ENCODE results near the gene GREB1L.

DNA sequence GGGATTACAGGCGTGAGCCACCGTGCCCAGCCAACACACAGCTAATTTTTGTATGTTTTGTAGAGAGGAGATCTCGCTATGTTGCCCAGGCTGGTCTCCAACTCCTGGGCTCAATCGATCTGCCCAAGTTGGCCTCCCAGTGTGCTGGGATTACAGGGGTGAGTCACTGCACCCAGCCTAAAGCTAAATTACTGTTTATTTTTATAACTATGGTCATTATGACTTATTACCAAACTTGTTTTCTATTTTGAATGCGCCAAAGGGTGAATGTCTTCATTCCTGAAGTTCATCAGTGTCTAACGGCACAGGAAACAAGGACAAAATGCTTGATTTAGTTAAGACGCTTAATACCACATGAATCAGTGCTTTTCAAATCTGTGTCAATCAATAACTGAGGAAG, 38.9 kb upstream of the GREB1L start:
- TF ChIP-seq POLR2A (IDR thresholded peaks at IDR 0.05), result no peak
- TF ChIP-seq, protein P1, sequence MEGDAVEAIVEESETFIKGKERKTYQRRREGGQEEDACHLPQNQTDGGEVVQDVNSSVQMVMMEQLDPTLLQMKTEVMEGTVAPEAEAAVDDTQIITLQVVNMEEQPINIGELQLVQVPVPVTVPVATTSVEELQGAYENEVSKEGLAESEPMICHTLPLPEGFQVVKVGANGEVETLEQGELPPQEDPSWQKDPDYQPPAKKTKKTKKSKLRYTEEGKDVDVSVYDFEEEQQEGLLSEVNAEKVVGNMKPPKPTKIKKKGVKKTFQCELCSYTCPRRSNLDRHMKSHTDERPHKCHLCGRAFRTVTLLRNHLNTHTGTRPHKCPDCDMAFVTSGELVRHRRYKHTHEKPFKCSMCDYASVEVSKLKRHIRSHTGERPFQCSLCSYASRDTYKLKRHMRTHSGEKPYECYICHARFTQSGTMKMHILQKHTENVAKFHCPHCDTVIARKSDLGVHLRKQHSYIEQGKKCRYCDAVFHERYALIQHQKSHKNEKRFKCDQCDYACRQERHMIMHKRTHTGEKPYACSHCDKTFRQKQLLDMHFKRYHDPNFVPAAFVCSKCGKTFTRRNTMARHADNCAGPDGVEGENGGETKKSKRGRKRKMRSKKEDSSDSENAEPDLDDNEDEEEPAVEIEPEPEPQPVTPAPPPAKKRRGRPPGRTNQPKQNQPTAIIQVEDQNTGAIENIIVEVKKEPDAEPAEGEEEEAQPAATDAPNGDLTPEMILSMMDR (IDR thresholded peaks at IDR 0.05), result no peak

Data from right lobe of liver (tissue), 4 donors.